Activated T-helper 2 cell treated with anti-CD3 and anti-CD28 coated beads, Interferon-gamma antibody, Interleukin-2, Interleukin-4, amounts not matched to agents 10 μg/mL and 5 μg/mL and 100 μg/mL, durations not matched to agents 14 hours and 24 hours and 36 hours (primary cell): Measurements from ENCODE around the gene TRIM42. TPM values are rescaled to one million over a fixed set of nuclear protein-coding genes. Genes with fewer than 3 reads are reported as not detected.

ENCODE experiments used
- DNase-seq: peaks from one replicate; pipeline ENCODE4 v3.0.0; 2021; ENCODE audit warnings: low spot score
- H3K27ac Mint-ChIP-seq: one replicate; pipeline ENCODE4 v1.8.0; 2021; ENCODE audit warnings: mixed read lengths
- H3K27me3 Mint-ChIP-seq: one replicate; pipeline ENCODE4 v1.8.0; 2021; ENCODE audit warnings: low read depth, mixed read lengths
- H3K36me3 Mint-ChIP-seq: one replicate; pipeline ENCODE4 v1.8.0; 2021; ENCODE audit warnings: low read depth, mixed read lengths
- H3K4me1 Mint-ChIP-seq: one replicate; pipeline ENCODE4 v1.8.0; 2021; ENCODE audit warnings: low read depth, mixed read lengths
- H3K4me3 Mint-ChIP-seq: one replicate; pipeline ENCODE4 v1.8.0; 2021; ENCODE audit warnings: low read depth, mild to moderate bottlenecking, moderate library complexity, mixed read lengths
- H3K9me3 Mint-ChIP-seq: one replicate; pipeline ENCODE4 v1.8.0; 2021; ENCODE audit warnings: mixed read lengths
- intact Hi-C: fragments of 100-400 bp; cut with micrococcal nuclease; formaldehyde crosslinking; loops from one replicate; pipeline ENCODE4 v1.15.1; 2023
- total RNA-seq: library from RNA; stranded (reverse); gene quantifications from 2 replicates; pipeline ENCODE4 v1.2.3, GENCODE V29; 2022

The TRIM42 gene
- total RNA-seq, 1 donor from 2014 or later, result not detected

- Mint-ChIP-seq H3K36me3 (no peaks in the 10 kb centered on the region), H3K27ac (no peak overlapping the region), H3K27me3 (peaks cover 6% of the 10 kb centered on the region), H3K9me3 (no peaks in the 10 kb centered on the region), H3K4me1 (peaks cover 11% of the 10 kb centered on the region), H3K4me3 (no peak overlapping the region)
- DNase-seq, result no peak
- intact Hi-C loops, result no loop called here
These were observed 40.1 kb downstream of the TRIM42 start for GRCh38 chr3:140717921-140718320.

GRCh38 chr3:140719841-140720614 lies 42.2 kb downstream of the TRIM42 start:
- H3K4me3 Mint-ChIP-seq, result no peak overlapping the region
- peaks cover 5% of the 10 kb centered on the region for H3K27me3 Mint-ChIP-seq
- no peak for DNase-seq
- no peak overlapping the region for H3K27ac Mint-ChIP-seq
- intact Hi-C loops, result no loop called here
- no peaks in the 10 kb centered on the region for H3K4me1 Mint-ChIP-seq
- no peaks in the 10 kb centered on the region for H3K9me3 Mint-ChIP-seq
- H3K36me3 Mint-ChIP-seq, result no peaks in the 10 kb centered on the region

- H3K4me1 Mint-ChIP-seq, result peaks cover 4% of the 10 kb centered on the region
- H3K9me3 Mint-ChIP-seq, result no peaks in the 10 kb centered on the region
- no peak for DNase-seq
- no peaks in the 10 kb centered on the region for H3K36me3 Mint-ChIP-seq
- intact Hi-C loops, result no loop called here
- no peak overlapping the region for H3K4me3 Mint-ChIP-seq
- peaks cover 3% of the 10 kb centered on the region for H3K27me3 Mint-ChIP-seq
- no peak overlapping the region for H3K27ac Mint-ChIP-seq
These were observed 45.7 kb downstream of the TRIM42 start for GRCh38 chr3:140723576-140723975.

- no peaks in the 10 kb centered on the region for H3K9me3 Mint-ChIP-seq
- no peak overlapping the region for H3K4me3 Mint-ChIP-seq
- peaks cover 8% of the 10 kb centered on the region for H3K27me3 Mint-ChIP-seq
- DNase-seq, result no peak
- intact Hi-C loops, result no loop called here
- no peak overlapping the region for H3K27ac Mint-ChIP-seq
- H3K36me3 Mint-ChIP-seq, result no peaks in the 10 kb centered on the region
- H3K4me1 Mint-ChIP-seq, result peaks cover 4% of the 10 kb centered on the region
These were observed 47.3 kb downstream of the TRIM42 start for GRCh38 chr3:140724856-140725812.

- H3K9me3 Mint-ChIP-seq, result no peaks in the 10 kb centered on the region
- intact Hi-C loops, result no loop called here
- H3K27me3 Mint-ChIP-seq, result peaks cover 13% of the 10 kb centered on the region
- H3K27ac Mint-ChIP-seq, result no peak overlapping the region
- H3K36me3 Mint-ChIP-seq, result no peaks in the 10 kb centered on the region
- H3K4me1 Mint-ChIP-seq, result peaks cover 4% of the 10 kb centered on the region
- DNase-seq, result no peak
- no peak overlapping the region for H3K4me3 Mint-ChIP-seq
These were observed 48.2 kb downstream of the TRIM42 start for GRCh38 chr3:140726066-140726465.

- no peak for DNase-seq
- Mint-ChIP-seq H3K4me1 (peaks cover 9% of the 10 kb centered on the region), H3K4me3 (no peak overlapping the region), H3K36me3 (no peaks in the 10 kb centered on the region), H3K9me3 (no peaks in the 10 kb centered on the region), H3K27ac (no peak overlapping the region), H3K27me3 (peaks cover 11% of the 10 kb centered on the region)
- intact Hi-C loops, result no loop called here
These were observed 50.0 kb downstream of the TRIM42 start for GRCh38 chr3:140727886-140728285.

GRCh38 chr3:140731440-140732119 lies 53.7 kb downstream of the TRIM42 start:
- Mint-ChIP-seq H3K4me3 (no peak overlapping the region), H3K27ac (no peak overlapping the region), H3K9me3 (no peaks in the 10 kb centered on the region), H3K4me1 (peaks cover 9% of the 10 kb centered on the region), H3K36me3 (no peaks in the 10 kb centered on the region), H3K27me3 (peaks cover 18% of the 10 kb centered on the region)
- DNase-seq, result no peak
- intact Hi-C loops, result no loop called here

GRCh38 chr3:140733623-140734022 lies 55.8 kb downstream of the TRIM42 start:
- H3K36me3 Mint-ChIP-seq, result no peaks in the 10 kb centered on the region
- DNase-seq, result no peak
- peaks cover 22% of the 10 kb centered on the region for H3K27me3 Mint-ChIP-seq
- H3K27ac Mint-ChIP-seq, result no peak overlapping the region
- peaks cover 5% of the 10 kb centered on the region for H3K4me1 Mint-ChIP-seq
- intact Hi-C loops, result no loop called here
- H3K9me3 Mint-ChIP-seq, result no peaks in the 10 kb centered on the region
- H3K4me3 Mint-ChIP-seq, result no peak overlapping the region

GRCh38 chr3:140736863-140737460 lies 59.1 kb downstream of the TRIM42 start:
- Mint-ChIP-seq H3K9me3 (no peaks in the 10 kb centered on the region), H3K27me3 (peaks cover 10% of the 10 kb centered on the region), H3K4me3 (no peak overlapping the region), H3K27ac (no peak overlapping the region), H3K4me1 (no peaks in the 10 kb centered on the region), H3K36me3 (no peaks in the 10 kb centered on the region)
- DNase-seq, result no peak
- intact Hi-C loops, result no loop called here

GRCh38 chr3:140742116-140742515 lies 64.3 kb downstream of the TRIM42 start:
- Mint-ChIP-seq H3K27me3 (peaks cover 9% of the 10 kb centered on the region), H3K9me3 (no peaks in the 10 kb centered on the region), H3K4me3 (no peak overlapping the region), H3K36me3 (no peaks in the 10 kb centered on the region), H3K27ac (no peak overlapping the region), H3K4me1 (no peaks in the 10 kb centered on the region)
- DNase-seq, result no peak
- intact Hi-C loops, result no loop called here

- Mint-ChIP-seq H3K4me3 (no peak overlapping the region), H3K36me3 (no peaks in the 10 kb centered on the region), H3K27me3 (peaks cover 18% of the 10 kb centered on the region), H3K9me3 (no peaks in the 10 kb centered on the region), H3K4me1 (no peaks in the 10 kb centered on the region), H3K27ac (no peak overlapping the region)
- no peak for DNase-seq
- intact Hi-C loops, result no loop called here
These were observed 70.3 kb downstream of the TRIM42 start for GRCh38 chr3:140748171-140748570.

- no peak overlapping the region for H3K27ac Mint-ChIP-seq
- no peak for DNase-seq
- intact Hi-C loops, result no loop called here
- no peaks in the 10 kb centered on the region for H3K9me3 Mint-ChIP-seq
- H3K4me1 Mint-ChIP-seq, result no peaks in the 10 kb centered on the region
- no peak overlapping the region for H3K4me3 Mint-ChIP-seq
- peaks cover 18% of the 10 kb centered on the region for H3K27me3 Mint-ChIP-seq
- no peaks in the 10 kb centered on the region for H3K36me3 Mint-ChIP-seq
These were observed 71.0 kb downstream of the TRIM42 start for GRCh38 chr3:140748903-140749302.
